Measurements from ENCODE around the gene S1PR2.
A peak's percentile ranks its signal among the peaks of the same experiment; 100 is the strongest.
"Not testable (repeated sequence)": the region's sequence is repeated elsewhere in the genome, so short reads cannot be mapped to it uniquely, and the experiment has no call there.

S1PR2 gene

DNA sequence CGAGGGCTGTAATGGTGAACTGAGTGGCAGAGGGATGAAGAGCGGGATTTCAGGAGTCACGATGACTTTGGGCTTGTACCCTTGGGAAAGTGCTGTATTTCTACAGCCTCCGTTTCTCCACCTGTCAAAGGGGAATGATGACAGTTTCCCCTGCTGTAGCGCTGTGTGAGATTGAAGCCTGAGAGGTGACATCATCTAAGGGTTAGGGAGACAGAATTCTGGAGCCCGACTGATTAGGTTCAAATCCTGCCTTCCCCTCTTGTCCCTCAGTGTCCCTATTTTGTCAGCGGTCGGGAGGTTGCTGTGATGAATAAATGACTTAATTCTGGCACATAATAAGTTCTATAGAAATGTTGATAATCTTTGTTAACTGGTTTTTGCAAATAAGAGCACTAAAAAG is 21.6 kb upstream of the S1PR2 start:
- no peak for DNase-seq

GRCh38 chr19:10251792-10252694 is 20.9 kb upstream of the S1PR2 start, which contains the start of gene MRPL4:
TSS of gene MRPL4 (plus strand) at chr19:10252214. CDS start at chr19:10252254, 40 bp downstream.
- peak; percentile 99 for DNase-seq

GRCh38 chr19:10246511-10246910 is 15.4 kb upstream of the S1PR2 start:
- DNase-seq, result no peak

GRCh38 chr19:10245189-10245939 is 14.2 kb upstream of the S1PR2 start:
- no peak for DNase-seq

DNA sequence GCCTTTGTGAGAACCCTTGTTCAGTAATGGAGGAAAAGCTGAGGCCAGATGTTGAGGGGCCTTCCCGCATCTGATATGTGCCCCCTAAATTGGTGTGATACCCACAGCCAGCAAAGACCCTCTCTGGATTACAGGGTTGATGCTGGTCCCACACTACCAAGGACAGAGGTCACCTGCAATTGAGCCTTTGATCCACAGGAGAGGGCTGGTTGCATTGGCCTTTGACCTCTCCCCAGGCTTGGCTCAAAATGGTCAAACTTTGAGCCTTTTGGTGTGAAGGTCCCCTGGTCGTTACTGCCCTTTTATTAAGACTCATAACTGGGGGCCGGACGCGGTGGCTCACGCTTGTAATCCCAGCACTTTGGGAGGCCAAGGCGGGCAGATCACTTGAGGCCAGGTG is 12.5 kb upstream of the S1PR2 start:
- DNase-seq, result no peak

DNA sequence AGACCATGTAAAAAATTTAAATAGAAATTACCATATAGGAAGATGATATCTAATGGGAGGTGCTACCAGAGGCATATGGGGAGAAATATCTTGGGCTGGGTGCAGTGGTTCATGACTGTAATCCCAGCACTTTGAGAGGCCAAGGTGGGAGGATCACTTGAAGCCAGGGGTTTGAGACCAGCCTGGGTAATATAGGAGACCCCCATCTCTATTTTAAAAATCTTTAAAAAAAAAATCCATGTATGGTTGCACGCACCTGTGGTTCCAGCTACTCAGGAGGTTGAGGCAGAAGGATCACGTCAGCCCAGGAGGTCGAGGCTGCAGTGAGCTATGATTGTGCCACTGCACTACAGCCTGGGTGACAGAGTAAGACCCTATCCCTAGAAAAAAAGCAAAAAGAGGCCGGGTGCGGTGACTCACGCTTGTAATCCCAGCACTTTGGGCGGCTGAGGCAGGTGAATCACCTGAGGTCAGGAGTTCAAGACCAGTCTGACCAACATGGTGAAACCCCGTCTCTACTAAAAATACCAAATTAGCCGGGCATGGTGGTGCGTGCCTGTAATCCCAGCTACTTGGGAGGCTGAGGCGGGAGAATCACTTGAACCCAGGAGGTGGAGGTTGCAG is 10.8 kb upstream of the S1PR2 start:
- DNase-seq, result not testable (repeated sequence)

DNA sequence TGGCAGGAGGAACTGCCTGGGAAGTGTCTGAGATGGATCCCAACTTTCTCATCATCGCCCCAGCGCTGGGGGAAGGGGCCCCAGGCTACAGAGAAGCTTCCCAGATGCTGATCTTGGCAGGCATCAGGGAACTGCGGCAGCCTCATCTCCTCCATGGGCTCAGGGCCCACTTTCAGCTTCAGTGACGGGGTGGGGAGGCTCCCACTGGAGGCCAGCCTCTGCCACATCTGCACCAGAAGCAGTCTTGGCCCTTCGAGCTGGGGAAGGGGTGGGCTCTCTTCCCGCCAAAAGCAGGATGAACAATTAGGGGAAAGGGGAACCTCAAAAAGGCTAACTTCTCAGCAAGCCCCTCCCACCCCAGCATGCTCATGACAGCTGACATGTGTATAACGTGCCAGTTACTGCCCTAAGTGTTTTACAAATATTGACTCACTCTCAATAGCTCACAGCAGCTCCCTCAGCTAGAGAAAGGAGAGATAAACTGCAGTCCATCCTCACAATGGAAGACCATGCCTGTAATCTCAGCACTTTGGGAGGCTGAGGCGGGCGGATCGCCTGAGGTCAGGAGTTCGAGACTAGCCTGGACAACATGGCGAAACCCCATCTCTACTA is 7.1 kb upstream of the S1PR2 start:
- DNase-seq, result peak; percentile 96

- peak; percentile 21 for DNase-seq
Observed at GRCh38 chr19:10237702-10238101, 6.6 kb upstream of the S1PR2 start.

GRCh38 chr19:10235409-10235808 is 4.3 kb upstream of the S1PR2 start:
- not testable (repeated sequence) for DNase-seq

DNA sequence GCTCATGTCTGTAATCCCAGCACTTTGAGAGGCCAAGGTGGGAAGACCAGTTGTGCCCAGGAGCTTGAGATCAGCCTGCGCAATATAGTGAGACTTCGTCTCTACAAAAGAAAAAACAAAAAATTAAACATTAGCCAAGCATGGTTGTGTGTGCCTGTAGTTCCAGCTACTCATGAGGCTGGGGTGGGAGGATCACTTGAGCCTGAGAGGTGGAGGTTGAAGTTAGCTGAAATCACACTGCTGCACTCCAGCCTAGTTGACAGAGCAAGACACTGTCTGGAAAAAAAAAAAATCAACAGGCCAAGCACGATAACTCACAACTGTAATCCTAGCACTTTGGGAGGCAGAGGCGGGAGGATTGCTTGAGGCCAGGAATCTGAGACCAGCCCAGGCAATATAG is 3.9 kb upstream of the S1PR2 start:
- DNase-seq, result no peak

DNA sequence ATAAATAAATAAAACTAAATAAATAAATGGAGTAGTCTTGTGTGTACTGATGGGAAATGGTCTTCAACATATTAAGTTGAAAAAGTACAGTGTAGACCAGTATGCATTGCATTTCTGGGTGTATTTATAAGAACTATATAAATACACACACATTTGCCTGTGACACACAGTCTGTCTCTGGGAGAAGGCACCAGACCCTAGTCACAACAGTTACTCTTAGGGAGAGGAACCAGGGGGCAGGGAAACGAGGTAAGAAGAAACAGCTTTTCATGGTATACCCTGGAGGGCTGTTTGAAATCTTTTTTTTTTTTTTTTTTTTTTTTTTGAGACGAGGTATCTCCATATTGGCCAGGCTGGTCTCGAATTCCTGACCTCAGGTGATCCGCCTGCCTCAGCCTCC is 2.8 kb upstream of the S1PR2 start:
- DNase-seq, result no peak

- no peak for DNase-seq
Observed at GRCh38 chr19:10231612-10232228, 589 bp upstream of the S1PR2 start.

GRCh38 chr19:10230173-10230860 is 814 bp downstream of the S1PR2 start:
- DNase-seq, result no peak

DNA sequence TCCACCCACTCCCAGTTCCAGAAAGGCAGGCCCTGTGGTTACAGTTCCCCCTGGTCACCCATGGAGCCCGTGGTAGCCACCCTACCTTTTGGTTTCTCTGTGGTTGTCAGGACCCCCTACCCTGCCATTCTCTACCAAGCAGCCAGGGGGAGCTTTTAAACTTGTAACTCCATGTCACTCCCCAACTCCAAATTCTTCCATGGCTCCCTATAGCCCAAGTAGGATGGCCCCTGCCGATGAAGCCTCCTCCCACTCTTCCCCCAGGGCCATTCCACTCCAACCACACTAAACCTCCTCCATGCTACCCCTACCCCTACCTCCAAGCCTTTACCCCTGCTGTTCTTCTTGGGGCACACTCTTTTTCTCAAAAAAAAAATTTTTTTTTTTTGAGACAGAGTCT is 2.2 kb downstream of the S1PR2 start:
- peak; percentile 77 for DNase-seq

DNA sequence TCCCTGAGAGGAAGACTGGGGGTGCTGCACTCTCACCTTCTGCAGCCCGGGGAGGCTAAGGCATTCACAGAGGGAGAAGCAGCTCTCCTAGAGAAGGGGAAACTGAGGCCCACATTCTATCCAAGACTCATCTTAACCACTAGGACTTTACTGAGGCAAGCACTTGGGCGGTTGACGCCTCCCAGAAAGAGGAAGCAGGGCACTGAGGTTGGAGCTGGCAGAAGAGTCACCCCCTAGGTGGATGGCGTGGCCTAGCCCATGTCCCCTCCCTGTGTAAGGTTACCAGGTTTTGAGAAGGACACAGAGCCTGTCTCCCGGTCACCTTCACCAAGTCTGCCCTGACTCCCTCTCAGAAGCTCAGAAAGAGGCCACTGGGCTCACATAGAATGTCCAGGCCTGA is 2.7 kb downstream of the S1PR2 start:
- no peak for DNase-seq

GRCh38 chr19:10227026-10227971 is 3.8 kb downstream of the S1PR2 start:
- DNase-seq, result no peak

- DNase-seq, result no peak
Observed at GRCh38 chr19:10226376-10227025, 4.6 kb downstream of the S1PR2 start.

GRCh38 chr19:10226021-10226375 is 5.1 kb downstream of the S1PR2 start:
- DNase-seq, result no peak

GRCh38 chr19:10224337-10224736 is 6.8 kb downstream of the S1PR2 start:
- no peak for DNase-seq

GRCh38 chr19:10223488-10224213 is 7.5 kb downstream of the S1PR2 start:
- no peak for DNase-seq
